IPS DF 6.9 (cell line): ENCODE measurements around the gene SERPINE2.
A peak's percentile ranks its signal among the peaks of the same experiment; 100 is the strongest.
"Not testable (repeated sequence)": the region's sequence is repeated elsewhere in the genome, so short reads cannot be mapped to it uniquely, and the experiment has no call there.

Source experiments
- DNase-seq: peaks from one replicate; pipeline ENCODE4 v3.0.0-alpha.2; 2013; ENCODE audit warnings: low read depth, low spot score
- H3K27ac ChIP-seq: one replicate; pipeline ENCODE4 v1.5.1; 2013; ENCODE audit warnings: low read length, control low read depth
- H3K27me3 ChIP-seq: 2 replicates; pipeline ENCODE4 v1.6.1; 2013; ENCODE audit warnings: mild to moderate bottlenecking, low read length; ENCODE audit not compliant: control insufficient read depth, insufficient read depth
- H3K36me3 ChIP-seq: 2 replicates; pipeline ENCODE4 v1.6.1; 2013; ENCODE audit warnings: low read length; ENCODE audit not compliant: control insufficient read depth, insufficient read depth
- H3K4me1 ChIP-seq: 2 replicates; pipeline ENCODE4 v1.6.1; 2013; ENCODE audit warnings: low read length; ENCODE audit not compliant: control insufficient read depth, insufficient read depth
- H3K4me3 ChIP-seq: 2 replicates; pipeline ENCODE4 v1.5.1; 2013; ENCODE audit warnings: mild to moderate bottlenecking, low read length
- H3K9me3 ChIP-seq: 2 replicates; pipeline ENCODE4 v1.6.1; 2013; ENCODE audit warnings: low read length, inconsistent platforms; ENCODE audit not compliant: control insufficient read depth, insufficient read depth
- WGBS: extraction: QIAGEN DNeasy Blood & Tissue Kit; methylation state at CpG from one replicate; pipeline ENCODE4 v1.1.7; 2013; ENCODE audit warnings: mixed read lengths, missing lambda C conversion rate; ENCODE audit not compliant: insufficient read length, insufficient coverage; 5-methylcytosine and 5-hydroxymethylcytosine counted together

SERPINE2 gene

GRCh38 chr2:223944703-223945531 lies 94.2 kb downstream of the SERPINE2 start, which contains the start of gene WDFY1:
Gene WDFY1 (minus strand): TSS chr2:223945335. CDS start chr2:223945284, 51 bp downstream.
- peaks cover 4% of the 10 kb centered on the region; the same call in 1 of the 2 replicates for H3K4me1 ChIP-seq
- peak within 1 kb of the TSS; percentile 79 for H3K4me3 ChIP-seq
- no peaks in the 10 kb centered on the region for H3K36me3 ChIP-seq
- no peaks in the 10 kb centered on the region for H3K27me3 ChIP-seq
- H3K9me3 ChIP-seq = no peaks in the 10 kb centered on the region
- peak; percentile 54 for DNase-seq
- no peak within 1 kb of the TSS for H3K27ac ChIP-seq
- WGBS = no CpG with 5 or more reads among the region's 87 CpGs

GRCh38 chr2:223944166-223944702 lies 94.9 kb downstream of the SERPINE2 start:
- Histone ChIP-seq H3K4me1 (peaks cover 4% of the 10 kb centered on the region; the same call in 1 of the 2 replicates), H3K27ac (no peak overlapping the region), H3K36me3 (no peaks in the 10 kb centered on the region), H3K9me3 (no peaks in the 10 kb centered on the region), H3K27me3 (no peaks in the 10 kb centered on the region), H3K4me3 (peak overlapping the region; percentile 79; the same call in 1 of the 2 replicates)
- no peak for DNase-seq
- WGBS = no CpG with 5 or more reads among the region's 46 CpGs

GRCh38 chr2:223943561-223944008 lies 95.5 kb downstream of the SERPINE2 start:
- Histone ChIP-seq H3K36me3 (no peaks in the 10 kb centered on the region), H3K4me3 (no peak overlapping the region; the same call in 1 of the 2 replicates), H3K27ac (no peak overlapping the region), H3K27me3 (no peaks in the 10 kb centered on the region), H3K4me1 (peaks cover 6% of the 10 kb centered on the region), H3K9me3 (no peaks in the 10 kb centered on the region)
- no peak for DNase-seq
- WGBS = no CpG with 5 or more reads among the region's 7 CpGs

GRCh38 chr2:223943135-223943534 lies 96.0 kb downstream of the SERPINE2 start:
- no CpG with 5 or more reads among the region's 1 CpG for WGBS
- no peaks in the 10 kb centered on the region for H3K36me3 ChIP-seq
- no peaks in the 10 kb centered on the region for H3K9me3 ChIP-seq
- no peak overlapping the region for H3K27ac ChIP-seq
- H3K27me3 ChIP-seq = no peaks in the 10 kb centered on the region
- H3K4me1 ChIP-seq = peaks cover 6% of the 10 kb centered on the region
- no peak for DNase-seq
- H3K4me3 ChIP-seq = no peak overlapping the region

GRCh38 chr2:223941579-223942277 lies 97.4 kb downstream of the SERPINE2 start:
- no CpG with 5 or more reads among the region's 12 CpGs for WGBS
- H3K36me3 ChIP-seq = no peaks in the 10 kb centered on the region
- H3K9me3 ChIP-seq = no peaks in the 10 kb centered on the region
- H3K4me3 ChIP-seq = no peak overlapping the region
- H3K27me3 ChIP-seq = no peaks in the 10 kb centered on the region
- no peak overlapping the region for H3K27ac ChIP-seq
- H3K4me1 ChIP-seq = peaks cover 4% of the 10 kb centered on the region
- DNase-seq = no peak

- WGBS = no CpG with 5 or more reads among the region's 2 CpGs
- H3K27ac ChIP-seq, H3K9me3 ChIP-seq, H3K27me3 ChIP-seq, H3K36me3 ChIP-seq, DNase-seq, H3K4me3 ChIP-seq, H3K4me1 ChIP-seq: not testable (repeated sequence)
Measured at GRCh38 chr2:223939438-223939837, 99.6 kb downstream of the SERPINE2 start.

- no peak for DNase-seq
- Histone ChIP-seq H3K27me3 (no peaks in the 10 kb centered on the region), H3K9me3 (no peaks in the 10 kb centered on the region), H3K27ac (no peak overlapping the region), H3K4me1 (peaks cover 6% of the 10 kb centered on the region), H3K4me3 (no peak overlapping the region), H3K36me3 (no peaks in the 10 kb centered on the region)
- WGBS = no CpG with 5 or more reads among the region's 1 CpG
Measured at GRCh38 chr2:223937535-223937934, 101.6 kb downstream of the SERPINE2 start.

GRCh38 chr2:223936862-223937326 lies 102.2 kb downstream of the SERPINE2 start:
- DNase-seq = no peak
- Histone ChIP-seq H3K4me3 (no peak overlapping the region), H3K4me1 (peaks cover 6% of the 10 kb centered on the region), H3K27me3 (no peaks in the 10 kb centered on the region), H3K27ac (no peak overlapping the region), H3K36me3 (no peaks in the 10 kb centered on the region), H3K9me3 (no peaks in the 10 kb centered on the region)
- WGBS = no CpG with 5 or more reads among the region's 5 CpGs

GRCh38 chr2:223935459-223936125 lies 103.5 kb downstream of the SERPINE2 start:
- Histone ChIP-seq H3K27me3 (no peaks in the 10 kb centered on the region), H3K27ac (no peak overlapping the region), H3K9me3 (no peaks in the 10 kb centered on the region), H3K4me3 (no peak overlapping the region), H3K4me1 (peaks cover 7% of the 10 kb centered on the region), H3K36me3 (no peaks in the 10 kb centered on the region)
- DNase-seq = no peak

- no peaks in the 10 kb centered on the region for H3K27me3 ChIP-seq
- 100% methylated on average over 1 of the region's 6 CpGs for WGBS
- H3K36me3 ChIP-seq = no peaks in the 10 kb centered on the region
- H3K9me3 ChIP-seq = no peaks in the 10 kb centered on the region
- no peak overlapping the region for H3K27ac ChIP-seq
- no peak for DNase-seq
- peaks cover 7% of the 10 kb centered on the region for H3K4me1 ChIP-seq
- no peak overlapping the region for H3K4me3 ChIP-seq
Measured at GRCh38 chr2:223934870-223935269, 104.2 kb downstream of the SERPINE2 start.
